WTC11 (cell line): Measurements from ENCODE around the gene GSTT2B. TPM values are rescaled to one million over a fixed set of nuclear protein-coding genes. Genes with fewer than 3 reads are reported as not detected.
"Not testable (repeated sequence)": the region's sequence is repeated elsewhere in the genome, so short reads cannot be mapped to it uniquely, and the experiment has no call there.

Experiments
- ATAC-seq: fragments of 200-7000 bp; cut with Tn5 transposase; 2 replicates; pipeline ENCODE4 v1.10.0; 2021; ENCODE audit warnings: mild to moderate bottlenecking, moderate library complexity
- CTCF ChIA-PET: fragments of 300-600 bp; sonication (Branson Sonifier 250); formaldehyde crosslinking; loops from one replicate; lab custom pipeline; 2021; ENCODE audit warnings: antibody characterized with exemption; lab: Charles Lee
- POLR2A ChIA-PET: fragments of 350-600 bp; sonication (Branson Sonifier 250); formaldehyde crosslinking; loops from one replicate; lab custom pipeline; 2021; ENCODE audit warnings: antibody characterized with exemption; lab: Charles Lee
- DNase-seq: peaks from one replicate; pipeline ENCODE4 v3.0.0; 2021; ENCODE audit warnings: low spot score
- H3K27ac Mint-ChIP-seq: 2 replicates; pipeline ENCODE4 v1.8.0; 2021; ENCODE audit warnings: mixed read lengths
- H3K27me3 Mint-ChIP-seq: 2 replicates; pipeline ENCODE4 v1.8.0; 2021; ENCODE audit warnings: low read depth, mild to moderate bottlenecking, moderate library complexity, mixed read lengths
- H3K36me3 Mint-ChIP-seq: 2 replicates; pipeline ENCODE4 v1.8.0; 2021; ENCODE audit warnings: mixed read lengths
- H3K4me1 Mint-ChIP-seq: 2 replicates; pipeline ENCODE4 v1.8.0; 2022; ENCODE audit warnings: mixed read lengths
- H3K4me3 Mint-ChIP-seq: 2 replicates; pipeline ENCODE4 v1.8.0; 2021; ENCODE audit warnings: mild to moderate bottlenecking, moderate library complexity, mixed read lengths
- H3K9me3 Mint-ChIP-seq: 2 replicates; pipeline ENCODE4 v1.8.0; 2021; ENCODE audit warnings: mixed read lengths
- CTCF ChIP-seq: fragments of 200-600 bp; IDR thresholded peaks from 2 replicates; pipeline ENCODE4 v1.8.0; 2022; ENCODE audit warnings: antibody characterized with exemption
- GABPB1 ChIP-seq: sonication (generic); formaldehyde crosslinking; IDR thresholded peaks from 2 replicates; pipeline ENCODE4 v1.8.1; 2023; ENCODE audit warnings: mild to moderate bottlenecking, missing genetic modification reagents
- USF2 ChIP-seq: sonication (generic); formaldehyde crosslinking; IDR thresholded peaks from 2 replicates; pipeline ENCODE4 v1.8.1; 2023; ENCODE audit warnings: mild to moderate bottlenecking, missing genetic modification reagents, moderate library complexity
- total RNA-seq: library from RNA; stranded (reverse); gene quantifications from 3 replicates; pipeline ENCODE4 v1.2.3, GENCODE V29; 2021

The GSTT2B gene
- total RNA-seq, 1 experiment from 2014 or later = 16.6 TPM

GRCh38 chr22:23984430-23984829 is 23.4 kb upstream of the GSTT2B start (continued):
- TF ChIP-seq CTCF (peak; percentile 87), USF2 (peak; percentile 11; the same call in 1 of the 2 replicates), GABPB1 (CRISPR knock-in tag) (no peak)

DNA sequence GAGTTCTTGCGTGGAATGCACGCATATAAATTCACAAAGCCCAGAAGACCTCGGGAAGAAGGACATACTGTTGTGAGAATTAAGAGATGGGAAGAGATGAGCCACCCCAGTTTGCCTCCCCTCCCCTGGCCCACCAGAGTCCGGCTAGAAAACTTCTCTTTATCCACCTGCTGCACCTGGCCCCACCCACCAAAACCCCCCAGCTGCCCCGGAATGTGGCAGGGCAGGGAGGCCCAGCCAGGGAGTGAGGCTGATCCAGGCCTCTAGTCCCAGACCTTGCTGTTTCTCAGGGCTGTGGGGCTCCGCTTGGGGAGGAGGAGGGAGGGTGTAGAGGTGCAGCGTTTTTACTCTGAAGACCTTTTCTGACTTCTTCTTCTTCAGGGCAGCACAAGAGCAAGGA is 19.6 kb upstream of the GSTT2B start:
- H3K27ac Mint-ChIP-seq, ATAC-seq, POLR2A ChIA-PET, H3K36me3 Mint-ChIP-seq, CTCF ChIA-PET, DNase-seq, H3K4me1 Mint-ChIP-seq, H3K27me3 Mint-ChIP-seq: not testable (repeated sequence)
- H3K4me3 Mint-ChIP-seq = peak overlapping the region; percentile 62
- peaks cover 11% of the 10 kb centered on the region for H3K9me3 Mint-ChIP-seq

DNA sequence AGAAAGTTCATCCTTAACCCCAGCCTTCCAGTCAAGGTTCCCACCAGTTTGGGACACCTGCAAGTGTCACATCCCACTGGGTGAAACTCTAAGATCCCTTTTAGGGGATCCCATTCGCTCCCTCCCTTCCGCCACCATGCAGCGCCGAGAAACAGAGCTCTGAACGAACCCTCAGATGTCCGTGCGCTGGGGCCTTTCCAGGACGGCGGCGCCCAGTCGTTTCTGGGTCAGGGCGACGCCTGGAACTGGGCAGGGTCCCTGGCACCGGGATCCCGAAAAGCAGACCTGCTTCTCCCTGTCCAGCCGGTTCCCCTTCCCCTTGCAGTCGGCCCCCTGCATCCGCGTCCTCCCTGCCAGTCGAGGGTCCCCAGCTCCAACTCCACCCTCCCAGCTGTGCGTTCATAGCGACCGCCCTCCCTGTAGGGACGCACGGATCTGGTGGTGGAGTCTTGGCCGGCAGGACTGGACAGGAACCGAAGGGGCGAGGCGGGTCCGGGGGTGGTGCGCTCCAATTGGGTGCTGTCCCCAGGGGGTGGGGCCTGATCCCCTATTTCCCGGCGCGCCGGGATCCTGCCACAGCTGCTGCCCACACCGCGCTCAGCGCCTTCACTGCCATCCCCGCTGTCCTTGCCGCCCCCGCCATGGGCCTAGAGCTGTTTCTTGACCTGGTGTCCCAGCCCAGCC is 18.7 kb upstream of the GSTT2B start, which contains the start of gene GSTT2:
Gene GSTT2 (plus strand): TSS at position 578 of the 684 bp plus-strand sequence.
- H3K27me3 Mint-ChIP-seq, DNase-seq, POLR2A ChIA-PET, H3K4me1 Mint-ChIP-seq, H3K9me3 Mint-ChIP-seq, H3K36me3 Mint-ChIP-seq, CTCF ChIA-PET, H3K27ac Mint-ChIP-seq: not testable (repeated sequence)
- ATAC-seq = peak; percentile 35
- peak within 1 kb of the TSS; percentile 62 for H3K4me3 Mint-ChIP-seq

DNA sequence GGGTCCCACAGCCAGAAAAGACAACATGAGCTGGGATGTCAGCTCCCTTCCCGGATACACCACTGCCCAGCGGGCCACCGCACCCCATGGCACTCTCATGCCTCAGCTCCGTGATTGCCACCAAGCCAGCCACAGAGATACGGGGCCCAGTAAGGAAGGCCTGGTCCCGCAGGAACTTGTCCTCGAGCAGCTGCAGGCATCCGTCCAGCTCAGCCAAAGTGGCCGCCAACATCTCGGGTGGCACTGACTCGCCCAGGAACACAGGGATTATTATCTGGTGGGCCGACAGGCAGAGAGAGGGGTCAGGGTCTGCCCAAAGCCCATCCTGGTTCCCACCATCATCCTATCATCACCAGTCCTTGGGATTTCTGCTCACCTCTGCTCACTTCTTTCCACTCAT is 16.3 kb upstream of the GSTT2B start:
- H3K4me3 Mint-ChIP-seq, ATAC-seq, CTCF ChIA-PET, H3K27me3 Mint-ChIP-seq, H3K36me3 Mint-ChIP-seq, H3K27ac Mint-ChIP-seq, POLR2A ChIA-PET, H3K4me1 Mint-ChIP-seq, H3K9me3 Mint-ChIP-seq, DNase-seq: not testable (repeated sequence)

GRCh38 chr22:23974836-23975352 is 13.9 kb upstream of the GSTT2B start:
- H3K4me3 Mint-ChIP-seq, H3K9me3 Mint-ChIP-seq, H3K27me3 Mint-ChIP-seq, H3K27ac Mint-ChIP-seq, POLR2A ChIA-PET, H3K4me1 Mint-ChIP-seq, CTCF ChIA-PET, DNase-seq: not testable (repeated sequence)
- H3K36me3 Mint-ChIP-seq = peaks cover 16% of the 10 kb centered on the region
- ATAC-seq = peak; percentile 39

- peak; percentile 88 for ATAC-seq
- H3K4me1 Mint-ChIP-seq, H3K27ac Mint-ChIP-seq, H3K27me3 Mint-ChIP-seq, H3K9me3 Mint-ChIP-seq, DNase-seq, CTCF ChIA-PET, POLR2A ChIA-PET, H3K4me3 Mint-ChIP-seq: not testable (repeated sequence)
- peaks cover 22% of the 10 kb centered on the region for H3K36me3 Mint-ChIP-seq
Observed at GRCh38 chr22:23974345-23974744, 13.3 kb upstream of the GSTT2B start, which contains the start of gene DDT. Gene DDT (minus strand): TSS chr22:23974441. CDS start chr22:23974414, 27 bp downstream.

- POLR2A ChIA-PET, H3K4me3 Mint-ChIP-seq, CTCF ChIA-PET, H3K27ac Mint-ChIP-seq, ATAC-seq, H3K27me3 Mint-ChIP-seq, H3K4me1 Mint-ChIP-seq, H3K9me3 Mint-ChIP-seq, DNase-seq: not testable (repeated sequence)
- H3K36me3 Mint-ChIP-seq = peaks cover 26% of the 10 kb centered on the region
Observed at GRCh38 chr22:23971927-23972326, 10.9 kb upstream of the GSTT2B start.
